HTERT RPE-1 (cell line): ENCODE data around the gene RTF1.

ENCODE experiments used
- in situ Hi-C: fragments of 300-500 bp; cut with MboI; formaldehyde crosslinking; loops from 4 replicates; pipeline ENCODE4 v1.14.3; 2020; ENCODE audit warnings: low sequenced_read_pairs

Gene RTF1

DNA sequence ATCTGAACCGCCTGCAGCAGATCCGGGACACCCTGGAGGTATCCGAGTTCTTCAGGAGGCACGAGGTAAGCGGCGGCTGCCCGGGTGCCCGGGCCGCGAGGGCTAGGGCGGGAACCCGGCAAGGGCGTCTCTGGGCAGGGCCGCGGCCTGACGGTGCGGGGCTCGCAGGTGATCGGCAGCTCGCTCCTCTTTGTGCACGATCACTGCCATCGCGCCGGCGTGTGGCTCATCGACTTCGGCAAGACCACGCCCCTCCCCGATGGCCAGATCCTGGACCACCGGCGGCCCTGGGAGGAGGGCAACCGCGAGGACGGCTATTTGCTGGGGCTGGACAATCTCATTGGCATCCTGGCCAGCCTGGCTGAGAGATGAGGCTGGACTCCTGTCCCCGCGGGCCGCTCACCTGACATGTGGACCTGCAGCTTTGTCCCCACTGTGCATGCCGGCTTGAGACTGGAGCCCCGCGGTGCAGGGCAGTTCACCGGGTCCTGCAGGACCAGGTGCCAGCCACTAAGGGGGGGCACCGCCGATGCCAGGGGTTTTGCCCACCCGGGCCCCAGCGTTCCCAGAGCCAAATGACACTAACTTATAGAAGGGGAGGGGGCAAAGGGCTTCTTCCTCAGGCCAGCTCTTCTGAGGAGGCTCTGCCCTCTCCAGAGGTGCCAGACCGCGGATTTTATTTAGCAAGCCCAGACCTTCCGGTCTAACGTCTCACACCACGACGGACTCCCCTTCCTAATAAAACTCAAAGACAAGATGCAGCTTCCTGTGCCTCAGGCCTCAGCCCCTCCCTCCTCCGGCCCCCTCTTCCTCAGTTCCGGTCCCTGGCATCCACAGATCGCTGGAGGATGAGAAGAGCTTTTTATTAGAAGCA, 86.1 kb downstream of the RTF1 start:
- in situ Hi-C loops, result no loop called here

DNA sequence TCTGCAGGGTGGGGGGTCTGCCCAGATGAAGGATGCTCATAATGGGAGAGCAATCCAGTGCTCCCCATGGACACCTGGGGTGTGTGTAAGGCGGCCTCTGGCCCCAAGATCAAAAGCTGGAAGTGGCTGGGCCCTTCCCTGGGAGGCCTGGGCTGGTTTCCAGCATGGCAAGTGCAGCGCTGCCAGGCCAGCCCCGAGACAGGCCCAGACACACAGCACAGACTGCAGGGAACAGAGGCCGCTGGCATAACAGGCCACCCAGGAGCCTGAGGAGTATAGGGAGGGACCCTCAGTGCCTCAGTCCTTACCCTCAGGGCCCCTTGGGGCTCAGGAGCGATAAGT, 86.7 kb downstream of the RTF1 start:
- in situ Hi-C loops, result no loop called here

DNA sequence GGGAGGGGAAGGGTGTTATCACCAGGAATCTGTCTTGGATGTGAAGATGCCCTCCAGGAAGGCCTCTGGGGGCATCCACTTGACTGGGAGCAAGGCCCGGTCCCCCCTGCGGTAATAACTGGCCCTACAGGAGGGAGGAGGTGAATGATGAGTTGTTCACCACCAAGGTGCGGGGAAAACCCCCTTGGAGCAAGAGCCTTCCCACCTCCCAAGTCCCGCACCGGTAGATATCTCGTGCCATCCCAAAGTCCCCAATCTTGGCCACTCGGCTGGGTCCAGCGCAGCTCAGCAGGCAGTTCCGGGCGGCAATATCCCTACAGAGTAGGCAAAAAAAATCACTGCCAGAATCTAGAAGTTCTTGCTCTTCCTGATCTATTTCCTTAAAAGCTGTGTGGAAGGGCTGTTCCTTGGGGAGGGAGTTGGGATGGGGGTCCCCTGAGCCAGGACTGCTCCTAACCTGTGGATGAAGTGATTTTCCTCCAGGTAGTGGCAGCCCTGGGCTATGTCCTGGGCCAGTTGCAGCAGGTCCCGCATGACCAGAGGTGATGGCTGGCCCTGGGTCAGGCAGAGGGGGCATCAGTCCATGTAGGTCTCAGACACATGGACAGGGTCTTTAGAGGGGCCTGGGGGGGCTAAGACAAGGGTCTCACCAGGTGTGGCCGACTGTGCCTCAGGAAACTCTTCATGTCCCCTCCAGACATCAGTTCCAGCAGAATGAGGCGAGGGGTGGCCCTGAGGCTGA, 88.0 kb downstream of the RTF1 start:
- in situ Hi-C loops, result no loop called here

DNA sequence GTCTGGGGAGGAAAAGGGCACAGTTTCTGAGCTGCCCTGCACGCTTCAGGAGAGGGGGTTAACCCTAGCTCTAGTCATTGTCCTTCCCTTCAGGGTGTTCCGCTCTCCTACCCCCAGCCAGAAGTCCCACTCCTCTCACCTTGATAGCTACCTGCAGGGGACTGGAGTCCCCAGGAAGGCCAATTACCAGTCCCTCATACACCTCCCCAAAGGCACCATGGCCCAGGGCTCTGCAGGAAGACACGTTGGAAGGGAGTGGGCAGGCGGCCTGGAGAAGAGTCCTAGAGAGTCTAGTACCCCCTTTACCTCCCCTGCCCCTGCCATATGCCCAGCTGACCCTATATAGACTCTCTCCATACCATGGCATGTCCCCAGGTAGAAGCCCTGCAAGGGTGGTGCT, 88.9 kb downstream of the RTF1 start:
- in situ Hi-C loops, result no loop called here

DNA sequence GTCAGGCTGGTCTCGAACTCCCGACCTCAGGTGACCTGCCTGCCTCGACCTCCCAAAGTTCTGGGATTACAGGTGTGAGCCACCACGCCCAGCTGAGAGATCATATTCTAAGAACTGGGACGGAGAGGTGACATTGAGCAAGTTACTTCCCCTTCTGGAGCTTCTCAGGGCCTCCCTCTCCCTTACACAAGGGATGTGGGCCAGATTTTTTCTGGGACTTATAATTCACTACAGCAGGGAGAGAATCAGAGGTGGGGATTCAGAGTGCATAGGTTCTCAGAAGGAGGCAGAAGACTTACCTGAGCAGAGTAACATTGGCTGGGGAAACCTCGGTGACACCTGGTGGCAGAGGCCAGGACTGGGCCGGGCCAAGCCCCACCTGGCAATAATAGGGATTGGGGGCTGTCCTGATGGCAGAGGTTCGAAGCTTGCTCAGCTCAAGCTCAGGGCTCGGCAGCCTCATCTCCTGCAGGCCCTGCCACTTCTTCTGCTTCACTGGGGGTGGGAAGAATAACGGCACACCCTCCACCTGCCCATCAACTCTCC, 90.0 kb downstream of the RTF1 start:
- in situ Hi-C loops, result no loop called here

DNA sequence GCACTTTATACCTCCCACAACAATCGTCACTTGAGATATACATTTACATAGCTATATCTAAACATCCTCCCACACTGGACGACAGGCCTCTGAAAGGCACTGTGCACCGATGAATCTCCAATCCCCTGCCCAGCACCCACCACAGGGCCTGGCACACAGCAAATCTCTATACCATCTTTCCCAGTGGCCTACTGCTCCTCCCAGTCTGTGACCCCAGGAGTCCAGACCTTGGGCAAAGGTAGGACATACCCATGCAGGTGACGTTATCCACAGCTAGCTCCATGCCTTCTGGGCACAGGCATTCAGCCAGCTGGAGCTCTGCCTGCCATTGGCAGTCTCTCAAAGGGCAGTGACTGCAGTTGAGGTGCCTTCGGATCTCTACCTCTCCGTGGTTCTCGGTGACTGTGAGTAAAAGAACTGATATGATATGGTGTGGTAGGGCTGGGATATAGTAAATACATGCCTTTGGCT, 91.0 kb downstream of the RTF1 start:
- in situ Hi-C loops, result no loop called here

DNA sequence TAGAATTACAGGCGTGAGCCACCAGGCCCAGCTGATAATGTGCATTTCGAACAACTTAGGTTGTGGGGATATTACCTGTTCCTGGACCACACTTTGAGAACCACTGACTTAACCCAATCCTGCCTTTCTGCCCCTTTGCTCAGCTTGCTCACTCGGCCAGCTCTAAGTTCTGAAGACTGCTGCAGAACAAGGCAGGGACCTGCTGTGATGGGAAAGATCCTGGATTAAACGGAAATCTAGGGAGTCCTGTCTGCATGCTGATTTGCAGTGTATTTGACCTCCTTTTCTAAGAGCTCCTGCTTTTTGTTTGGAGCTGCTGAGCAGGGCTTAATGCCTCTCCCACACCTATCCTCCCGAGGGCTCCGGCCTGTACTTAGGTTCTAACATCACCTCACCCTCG, 93.8 kb downstream of the RTF1 start:
- in situ Hi-C loops, result no loop called here

DNA sequence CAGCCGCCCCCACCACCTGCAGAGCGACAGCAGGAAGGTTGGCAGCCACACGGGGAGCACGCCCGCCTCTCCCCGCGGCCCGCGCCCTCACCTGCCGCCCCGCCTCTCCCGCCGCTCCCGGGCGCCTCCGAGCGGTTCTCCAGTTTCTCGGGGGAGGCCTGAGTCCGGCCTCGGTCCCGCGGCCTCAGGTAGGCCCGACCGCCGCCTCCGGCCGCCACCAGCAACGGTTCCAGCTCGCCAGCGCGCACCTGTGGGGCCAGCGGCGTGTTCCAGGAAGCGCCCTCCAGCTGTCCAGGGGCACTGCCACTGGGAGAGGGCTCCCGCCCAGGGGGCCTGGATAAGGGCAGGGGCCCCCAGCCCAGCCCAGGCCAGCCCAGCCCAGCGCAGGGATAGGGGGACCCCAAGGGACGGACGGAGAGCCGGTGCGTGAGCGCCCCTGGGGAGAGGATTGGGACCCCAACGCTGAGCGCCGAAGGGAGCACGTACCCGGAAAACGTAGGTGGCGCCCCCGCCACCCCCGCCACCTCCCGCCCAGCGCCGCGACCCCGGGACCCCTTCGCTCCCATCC, 94.5 kb downstream of the RTF1 start:
- in situ Hi-C loops, result no loop called here

DNA sequence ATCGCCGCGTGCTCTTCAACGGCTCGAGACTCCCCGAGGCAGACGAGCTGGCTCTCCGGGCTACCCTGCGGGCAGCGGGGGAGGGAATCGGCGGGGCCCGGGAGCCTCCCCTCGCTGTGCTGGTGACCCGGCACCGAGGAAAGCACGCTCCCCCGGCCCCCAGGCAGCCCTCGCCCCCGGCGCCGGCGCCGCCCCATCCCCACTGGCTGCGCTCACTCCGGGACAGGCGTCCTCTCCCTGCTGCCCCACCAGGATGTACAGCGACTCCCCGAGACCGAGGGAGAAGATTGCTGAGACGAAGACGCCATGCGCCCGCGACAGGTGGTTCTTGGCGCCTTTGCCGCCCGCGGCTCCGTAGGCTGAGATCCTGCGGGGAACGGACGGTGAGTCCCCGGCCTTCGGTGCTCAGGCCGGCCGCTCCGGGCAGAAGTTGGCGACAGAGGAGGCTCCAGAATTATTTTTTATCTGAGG, 95.0 kb downstream of the RTF1 start:
- in situ Hi-C loops, result no loop called here

DNA sequence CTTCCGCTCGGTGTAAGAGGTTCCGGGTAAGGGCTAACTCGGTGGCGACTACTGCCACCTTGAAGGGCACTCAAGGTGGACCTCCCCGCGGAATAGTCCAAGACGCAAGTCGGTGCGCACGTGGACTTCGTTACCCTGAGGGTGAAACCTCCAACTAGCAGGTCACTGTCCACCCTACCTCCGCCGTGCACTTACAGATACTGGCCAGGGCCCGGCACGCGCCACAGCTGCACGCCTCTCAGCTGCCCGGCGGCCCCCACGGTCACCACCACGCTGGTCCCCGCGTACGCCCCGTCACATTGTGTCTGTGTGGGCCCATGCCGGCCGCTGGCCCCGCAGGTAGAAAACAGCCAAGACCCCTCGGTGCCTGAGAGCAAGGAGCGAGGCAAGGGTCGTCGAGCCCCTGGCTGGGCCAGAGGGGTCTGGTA, 95.6 kb downstream of the RTF1 start:
- in situ Hi-C loops, result no loop called here

DNA sequence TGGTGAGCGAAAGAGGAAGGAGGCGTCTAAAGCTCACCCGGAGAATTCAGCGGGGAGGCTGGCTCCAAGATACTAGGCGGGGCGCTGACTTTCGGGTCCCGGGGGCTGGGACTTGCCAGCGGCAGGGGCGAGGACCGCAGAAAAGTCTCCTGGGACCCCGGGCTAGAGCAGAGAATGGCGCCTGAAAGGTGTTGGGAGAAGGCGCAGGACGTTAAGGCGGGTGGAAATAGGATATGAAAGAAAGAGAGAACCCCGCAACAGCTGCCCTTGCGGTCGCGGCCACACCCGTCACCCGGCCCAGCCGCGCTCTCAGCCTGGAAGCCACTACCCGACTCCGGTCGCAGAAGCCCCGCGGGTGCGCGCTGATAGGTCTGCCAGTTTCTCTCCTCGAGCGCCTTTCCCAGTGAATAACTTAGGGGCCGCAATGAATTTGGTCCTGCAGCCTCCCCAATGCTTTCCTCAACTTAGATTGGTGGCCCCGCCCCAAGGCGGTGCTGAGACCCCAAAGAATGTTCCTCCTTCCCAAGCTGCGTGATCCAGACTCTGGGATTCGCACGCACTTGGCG, 96.1 kb downstream of the RTF1 start:
- in situ Hi-C loops, result no loop called here

DNA sequence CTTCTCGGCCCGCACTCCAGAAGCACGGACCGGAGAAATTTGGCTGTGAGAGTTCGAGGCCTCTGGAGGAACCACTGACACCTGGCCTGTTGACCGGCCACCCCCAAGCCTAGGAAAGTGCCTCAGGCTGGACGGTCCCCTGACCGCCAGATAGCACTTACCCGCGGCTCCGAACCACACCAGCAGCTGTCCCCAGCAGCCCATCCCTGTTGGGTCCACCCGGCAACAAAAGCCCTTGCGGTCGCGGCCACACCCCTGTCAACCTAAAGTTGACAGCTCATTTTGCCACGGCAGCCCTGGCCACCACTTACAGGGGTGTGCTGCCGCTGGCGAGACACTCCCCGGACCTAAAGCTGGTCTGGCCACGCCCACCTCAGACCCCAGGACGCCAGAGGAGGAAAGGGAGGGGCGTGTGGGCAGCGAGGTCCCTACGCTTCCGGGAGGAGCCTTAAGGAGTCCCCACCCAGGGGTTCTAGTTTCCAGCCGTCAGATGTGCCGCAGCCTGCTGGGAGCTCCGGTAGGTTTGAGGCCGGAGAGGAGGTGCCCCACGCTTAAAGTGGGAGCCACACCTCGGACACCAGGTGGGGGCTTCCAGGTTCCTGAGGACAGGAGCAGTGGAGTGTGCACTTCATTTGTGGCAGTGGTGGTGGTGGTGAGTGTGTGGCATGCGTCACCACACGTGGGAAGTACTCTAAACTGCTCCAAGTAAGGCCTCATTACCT, 96.8 kb downstream of the RTF1 start, which contains the start of gene LTK:
Gene LTK, minus strand, starts transcription at position 322 of the 722 bp plus-strand sequence. Its CDS starts 118 bp downstream, at position 204.
- in situ Hi-C loops, result no loop called here

DNA sequence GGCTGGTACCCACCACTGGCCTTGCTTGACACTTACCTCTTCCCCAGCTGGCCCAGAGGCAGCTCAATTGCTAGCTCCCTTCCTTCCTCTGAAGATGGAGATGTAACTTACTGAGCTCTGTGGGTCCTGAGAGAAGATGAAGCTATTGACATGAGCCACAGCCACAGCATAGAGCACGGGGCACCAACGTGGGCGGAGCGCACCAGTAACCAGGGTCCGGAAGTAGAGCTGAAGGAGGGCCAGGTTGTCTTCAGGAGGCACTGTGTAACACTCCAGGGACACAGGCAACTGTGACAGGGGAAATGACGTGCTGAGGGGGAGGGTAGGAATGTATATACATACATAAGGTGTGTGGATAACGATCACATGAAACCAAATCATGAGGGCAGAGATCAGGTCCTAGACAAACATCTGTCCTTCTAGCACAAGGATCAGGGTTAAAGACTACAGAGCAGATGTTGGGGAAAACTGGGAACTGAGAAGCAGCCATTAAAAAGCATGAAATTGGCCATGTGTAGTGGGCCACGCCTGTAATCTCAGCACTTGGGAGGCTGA, 101.1 kb downstream of the RTF1 start:
- in situ Hi-C loops, result no loop called here

DNA sequence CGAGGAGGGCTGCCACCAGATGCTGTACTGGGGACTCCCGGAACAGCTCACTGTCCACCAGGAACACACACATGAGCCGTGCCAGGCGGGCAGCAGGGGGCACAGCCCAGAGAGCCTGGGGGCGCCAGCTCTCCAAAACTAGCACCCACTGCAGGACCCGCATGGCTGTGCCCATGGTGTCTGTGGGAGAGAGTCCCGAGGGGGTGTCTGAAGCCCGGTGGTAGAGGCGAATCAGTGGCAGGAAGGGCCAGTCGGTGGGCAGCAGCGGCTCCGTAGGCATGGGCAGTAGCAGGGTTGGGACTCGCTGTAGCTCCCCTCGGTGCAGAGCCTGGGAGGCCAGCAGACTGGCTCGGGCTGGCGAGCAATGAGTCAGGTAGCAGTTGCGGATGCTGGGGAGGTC, 103.7 kb downstream of the RTF1 start:
- in situ Hi-C loops, result no loop called here

DNA sequence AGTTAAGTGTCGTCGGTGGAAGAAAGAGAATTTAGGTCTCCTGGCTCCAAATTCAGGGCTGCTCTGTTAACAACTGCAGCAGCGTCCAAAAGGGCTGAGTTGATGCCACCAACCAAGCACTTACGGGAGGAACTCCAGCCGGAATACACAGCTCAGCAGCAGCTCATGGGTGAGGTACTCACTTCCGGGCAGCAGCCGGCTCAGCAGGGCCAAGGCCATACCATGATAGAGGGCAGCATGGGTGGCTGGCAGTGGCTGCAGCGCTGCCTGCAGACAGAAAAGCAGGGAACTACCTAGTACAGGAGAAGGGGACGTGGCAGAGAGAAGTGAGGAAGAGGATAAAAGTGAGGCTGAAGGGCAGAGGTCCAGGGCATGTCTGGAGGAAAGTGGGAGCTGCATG, 104.7 kb downstream of the RTF1 start:
- in situ Hi-C loops, result no loop called here

DNA sequence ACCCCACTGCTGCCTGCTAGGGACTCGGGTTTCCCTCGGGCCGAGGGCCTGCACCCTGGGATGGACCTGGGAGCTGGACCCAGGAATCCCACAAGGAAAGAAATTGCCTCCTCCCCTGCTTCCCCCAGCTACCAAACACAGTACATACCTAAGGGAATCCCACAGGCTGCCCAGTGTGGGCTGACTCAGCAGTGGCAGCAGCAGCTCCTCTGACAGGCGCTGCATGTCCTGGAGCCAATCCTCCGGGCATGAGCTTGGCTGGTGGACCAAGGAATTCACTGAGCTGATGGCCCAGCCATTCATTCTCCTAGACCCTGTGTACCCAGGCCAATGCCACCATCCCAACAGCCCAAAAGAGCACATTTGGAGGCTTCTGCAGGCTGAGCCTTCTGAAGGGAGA, 106.2 kb downstream of the RTF1 start:
- in situ Hi-C loops, result no loop called here

DNA sequence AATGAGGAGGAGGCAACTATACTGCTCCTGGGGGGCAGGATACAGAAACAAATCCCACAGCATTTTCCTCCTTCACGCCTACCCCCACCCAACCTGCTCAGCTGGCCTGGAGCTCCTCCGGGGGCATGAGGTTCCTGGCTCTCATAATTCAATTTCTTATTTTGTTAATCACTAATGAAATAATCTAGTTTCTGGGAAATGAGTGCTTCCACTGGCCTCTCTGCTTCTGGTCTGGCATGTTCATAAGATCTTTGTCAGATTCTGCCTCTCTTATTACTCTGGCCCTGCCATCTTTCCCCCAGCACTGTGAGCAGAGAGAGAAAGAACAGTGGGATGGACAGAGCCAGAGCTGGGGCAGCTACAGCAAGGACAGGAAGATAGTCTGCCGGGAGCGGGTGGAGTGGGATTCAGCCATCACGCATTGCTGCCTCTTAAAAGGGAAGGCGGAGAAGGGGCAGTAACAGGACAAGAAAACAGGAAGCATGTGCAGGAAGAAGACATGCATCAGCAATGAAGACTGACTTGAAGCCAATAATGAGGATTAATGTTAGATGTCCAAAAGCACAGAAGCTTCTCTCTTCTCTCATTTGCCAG, 113.6 kb downstream of the RTF1 start:
- in situ Hi-C loops, result no loop called here
